ENCODE data around the gene MTARC1. TPM values are rescaled to one million over a fixed set of nuclear protein-coding genes. Genes with fewer than 3 reads are reported as not detected.

Gene MTARC1
- total RNA-seq, 1 donor from 2014 or later, result 29.0 TPM

GRCh38 chr1:220770245-220770913 lies 16.3 kb upstream of the MTARC1 start:
- no peak for DNase-seq (ENCODE audit: low spot score)

DNA sequence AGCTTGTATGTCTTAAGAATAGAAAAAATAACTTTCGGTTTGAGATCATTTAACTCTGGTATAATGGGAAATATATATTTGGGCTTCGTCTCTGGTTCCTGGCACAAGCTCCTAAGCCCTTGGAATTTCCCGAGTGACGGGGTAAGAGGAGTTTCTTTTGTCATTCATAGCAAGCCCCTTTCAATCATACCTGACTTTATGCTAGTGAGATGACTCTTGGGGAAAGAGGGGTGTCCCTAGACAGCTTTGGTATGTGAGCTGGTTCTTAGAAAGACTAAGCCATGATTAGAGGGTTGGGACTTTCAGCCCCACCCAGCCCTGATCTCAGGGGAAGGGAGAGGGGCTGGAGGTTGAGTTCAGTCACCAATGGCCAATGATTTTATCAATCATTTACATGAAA lies 13.9 kb upstream of the MTARC1 start:
- no peak for DNase-seq (ENCODE audit: low spot score)

DNA sequence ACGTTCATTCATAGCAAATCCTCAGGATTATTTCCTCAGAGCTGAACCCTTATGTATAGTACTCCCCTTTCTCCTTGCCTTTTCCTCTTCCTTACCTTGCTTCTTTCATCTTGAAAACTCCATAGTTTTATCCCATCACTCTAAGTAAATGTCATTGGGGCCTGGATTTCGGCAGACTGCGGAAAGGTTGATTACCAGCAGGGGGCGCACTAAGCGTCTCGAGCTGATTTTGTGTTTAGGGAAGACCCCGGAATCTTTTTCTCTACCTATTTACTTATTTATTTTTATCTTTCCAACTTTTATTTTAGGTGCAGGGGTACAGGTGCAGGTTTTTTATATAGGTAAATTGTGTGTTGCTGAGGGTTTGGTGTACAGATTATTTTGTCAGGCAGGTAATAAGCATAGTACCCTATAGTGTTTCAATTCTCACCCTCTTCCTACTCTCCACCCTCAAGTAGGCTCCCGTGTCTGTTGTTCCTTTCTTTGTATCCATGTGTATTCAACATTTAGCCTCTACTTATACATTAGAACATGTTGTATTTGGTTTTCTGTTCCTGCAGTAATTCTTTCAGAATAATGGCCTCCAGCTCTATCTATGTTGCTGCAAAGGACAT lies 11.4 kb upstream of the MTARC1 start:
- no peak for DNase-seq (ENCODE audit: low spot score)

DNA sequence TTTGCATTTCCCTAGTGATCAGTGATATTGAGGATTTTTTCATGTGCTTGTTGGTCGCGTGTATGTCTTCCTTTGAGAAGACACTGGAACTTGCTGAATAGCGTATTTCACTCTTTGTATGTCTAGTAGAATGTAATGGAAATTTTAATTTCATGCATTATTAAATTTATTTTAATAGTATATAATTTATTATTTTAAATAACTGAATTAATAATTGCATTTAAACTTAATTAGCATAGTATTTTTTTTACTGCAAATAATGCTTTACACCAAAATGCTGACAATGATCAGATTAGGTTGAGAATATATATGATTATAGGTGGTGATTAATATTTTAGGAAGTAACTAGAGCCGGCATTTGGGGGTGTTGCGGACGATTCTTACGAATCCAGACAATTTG lies 10.5 kb upstream of the MTARC1 start:
- DNase-seq (ENCODE audit: low spot score), result no peak

- DNase-seq (ENCODE audit: low spot score), result peak; percentile 83
Measured at GRCh38 chr1:220776720-220777326, 9.9 kb upstream of the MTARC1 start.

GRCh38 chr1:220783453-220783852 lies 3.3 kb upstream of the MTARC1 start:
- DNase-seq (ENCODE audit: low spot score), result no peak

DNA sequence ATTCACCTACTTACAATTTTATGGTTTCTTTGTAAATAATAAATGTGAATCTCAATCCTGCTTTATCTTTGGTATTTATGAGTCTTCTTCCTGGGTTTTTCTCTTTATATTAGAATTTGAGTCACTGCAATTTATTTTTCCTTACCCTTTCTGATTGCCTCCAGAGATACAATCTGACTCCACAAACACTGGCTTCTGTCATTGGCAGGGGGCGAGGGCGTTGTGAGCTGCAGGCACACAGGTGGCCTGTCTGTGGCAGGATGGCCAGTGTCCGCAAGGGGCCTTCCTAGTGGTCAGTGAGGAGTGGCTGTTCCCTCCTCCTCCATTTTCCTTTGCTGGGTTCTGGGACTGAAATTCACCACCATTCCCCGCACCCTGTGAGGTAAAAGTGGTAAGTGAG lies 2.0 kb upstream of the MTARC1 start:
- no peak for DNase-seq (ENCODE audit: low spot score)

DNA sequence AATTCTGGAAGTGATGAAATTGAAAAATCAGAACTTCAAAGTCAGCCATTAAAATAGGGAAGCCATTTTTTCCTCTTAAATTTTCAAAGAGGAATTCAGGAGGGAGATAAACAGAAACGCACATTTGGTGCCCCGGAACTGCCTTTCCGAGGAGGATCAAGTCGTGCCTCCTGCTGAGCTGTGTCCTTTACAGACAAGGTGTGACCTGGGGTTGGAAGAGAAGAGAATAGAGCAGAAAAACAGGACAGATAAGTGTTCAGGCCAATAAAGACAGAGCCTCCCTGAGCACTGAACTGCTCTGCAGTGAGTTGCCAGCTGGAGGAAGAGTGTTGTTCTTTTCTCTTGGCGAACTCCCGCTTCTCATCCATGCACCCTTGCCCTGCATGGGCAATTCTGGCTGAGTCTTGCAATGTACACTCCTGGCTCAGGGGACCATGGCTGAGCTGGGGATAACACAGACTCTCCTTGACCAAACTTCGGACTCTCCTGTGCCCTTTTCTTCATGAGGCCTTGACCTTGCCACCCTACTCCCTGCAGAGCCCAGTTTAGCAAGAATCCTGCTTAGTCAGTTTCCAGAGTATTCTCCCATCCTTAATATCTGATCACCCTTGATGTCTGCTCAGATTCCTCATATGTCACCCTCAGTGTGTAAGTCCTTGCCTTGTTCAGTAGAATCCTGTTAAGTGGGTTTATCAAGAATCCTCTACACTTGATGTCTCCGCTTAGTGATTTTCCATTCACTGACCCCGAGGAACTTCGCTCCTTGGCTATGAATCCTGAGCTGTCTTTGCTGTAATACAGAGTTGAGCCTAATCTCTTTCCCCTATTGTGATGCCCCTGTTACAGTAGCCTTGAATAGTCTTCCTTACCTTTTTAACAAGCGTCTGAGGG lies 1.3 kb upstream of the MTARC1 start:
- DNase-seq (ENCODE audit: low spot score), result no peak

GRCh38 chr1:220786057-220786336 lies 716 bp upstream of the MTARC1 start:
- no peak for DNase-seq (ENCODE audit: low spot score)

- DNase-seq (ENCODE audit: low spot score), result no peak
Measured at GRCh38 chr1:220787069-220787619, 431 bp downstream of the MTARC1 start.

GRCh38 chr1:220788900-220789299 lies 2.2 kb downstream of the MTARC1 start:
- DNase-seq (ENCODE audit: low spot score), result no peak

- no peak for DNase-seq (ENCODE audit: low spot score)
Measured at GRCh38 chr1:220789532-220790147, 2.9 kb downstream of the MTARC1 start.

DNA sequence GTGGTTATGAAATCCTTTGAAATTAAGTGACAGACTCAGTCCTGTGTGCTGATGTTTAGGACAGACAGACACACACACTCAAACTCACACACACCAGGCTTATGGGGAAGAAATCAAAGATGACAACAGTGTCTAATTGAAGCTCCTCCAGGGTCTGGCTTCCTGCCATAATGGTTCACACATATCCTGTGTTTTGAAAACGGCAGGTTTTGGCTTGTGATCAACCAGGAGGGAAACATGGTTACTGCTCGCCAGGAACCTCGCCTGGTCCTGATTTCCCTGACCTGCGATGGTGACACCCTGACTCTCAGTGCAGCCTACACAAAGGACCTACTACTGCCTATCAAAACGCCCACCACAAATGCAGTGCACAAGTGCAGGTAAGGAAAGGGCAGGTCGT lies 4.6 kb downstream of the MTARC1 start:
- DNase-seq (ENCODE audit: low spot score), result no peak

DNA sequence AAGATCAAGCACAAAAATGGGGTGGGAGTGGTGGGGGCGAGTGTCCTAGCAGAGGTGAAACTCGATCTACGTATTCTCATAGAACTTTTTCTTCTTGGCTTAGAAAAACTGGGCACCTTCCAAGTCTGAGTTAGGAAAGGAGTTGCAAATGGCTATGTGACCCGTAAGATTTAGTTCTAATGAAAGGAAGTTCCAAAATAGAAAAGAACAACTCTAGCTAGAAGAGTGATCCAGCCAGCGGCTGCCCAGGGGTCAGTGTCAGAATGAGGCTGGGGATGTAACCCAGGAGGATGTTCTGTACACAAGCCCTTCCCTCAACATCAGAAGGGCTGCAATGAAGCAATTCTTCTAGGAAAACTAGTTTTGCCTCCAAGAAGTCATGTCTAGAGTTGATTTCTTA lies 5.2 kb downstream of the MTARC1 start:
- no peak for DNase-seq (ENCODE audit: low spot score)

DNA sequence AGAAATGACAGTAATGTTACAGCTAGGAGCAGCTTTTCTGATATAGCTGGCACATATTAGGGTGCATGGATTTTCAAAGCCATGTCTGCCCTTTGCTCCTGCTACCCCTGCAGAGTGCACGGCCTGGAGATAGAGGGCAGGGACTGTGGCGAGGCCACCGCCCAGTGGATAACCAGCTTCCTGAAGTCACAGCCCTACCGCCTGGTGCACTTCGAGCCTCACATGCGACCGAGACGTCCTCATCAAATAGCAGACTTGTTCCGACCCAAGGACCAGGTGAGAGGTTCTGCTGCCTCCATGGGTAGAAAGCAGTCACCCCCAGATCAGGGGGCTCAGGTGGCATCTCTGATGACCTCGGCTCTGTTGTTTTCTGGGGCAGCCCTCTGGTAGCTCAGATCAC lies 9.8 kb downstream of the MTARC1 start:
- no peak for DNase-seq (ENCODE audit: low spot score)

DNA sequence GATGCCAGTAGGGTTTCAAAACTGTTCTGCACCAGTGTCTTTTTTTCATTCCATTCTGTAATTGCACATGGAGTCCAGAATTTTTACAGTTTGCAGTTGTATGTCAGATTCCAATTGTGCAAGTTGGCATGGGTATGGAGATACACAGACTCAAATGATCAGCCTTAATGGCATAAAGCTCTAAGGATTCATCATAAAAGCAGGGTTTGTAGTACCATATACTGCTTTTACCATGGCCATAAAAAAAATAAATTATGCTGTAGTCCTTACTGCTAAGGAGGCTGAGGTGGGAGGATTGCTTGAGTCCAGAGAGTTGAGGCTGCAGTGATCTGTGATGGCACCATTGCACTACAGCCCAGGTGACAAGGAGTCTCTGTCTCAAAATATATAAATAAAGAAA lies 10.3 kb downstream of the MTARC1 start:
- no peak for DNase-seq (ENCODE audit: low spot score)

- DNase-seq (ENCODE audit: low spot score), result no peak
Measured at GRCh38 chr1:220797553-220797952, 10.8 kb downstream of the MTARC1 start.

GRCh38 chr1:220798338-220798737 lies 11.6 kb downstream of the MTARC1 start:
- no peak for DNase-seq (ENCODE audit: low spot score)

- no peak for DNase-seq (ENCODE audit: low spot score)
Measured at GRCh38 chr1:220800262-220800661, 13.5 kb downstream of the MTARC1 start.

GRCh38 chr1:220803401-220804201 lies 16.9 kb downstream of the MTARC1 start:
- no peak for DNase-seq (ENCODE audit: low spot score)

GRCh38 chr1:220804202-220804586 lies 17.5 kb downstream of the MTARC1 start:
- no peak for DNase-seq (ENCODE audit: low spot score)
